Measurements from ENCODE around the gene HS3ST3A1. TPM values are rescaled to one million over a fixed set of nuclear protein-coding genes. Genes with fewer than 3 reads are reported as not detected.
A peak's percentile ranks its signal among the peaks of the same experiment; 100 is the strongest.

HS3ST3A1 gene
- total RNA-seq, 2 experiments from 2014 or later, result 0.21 TPM; not detected in 1

DNA sequence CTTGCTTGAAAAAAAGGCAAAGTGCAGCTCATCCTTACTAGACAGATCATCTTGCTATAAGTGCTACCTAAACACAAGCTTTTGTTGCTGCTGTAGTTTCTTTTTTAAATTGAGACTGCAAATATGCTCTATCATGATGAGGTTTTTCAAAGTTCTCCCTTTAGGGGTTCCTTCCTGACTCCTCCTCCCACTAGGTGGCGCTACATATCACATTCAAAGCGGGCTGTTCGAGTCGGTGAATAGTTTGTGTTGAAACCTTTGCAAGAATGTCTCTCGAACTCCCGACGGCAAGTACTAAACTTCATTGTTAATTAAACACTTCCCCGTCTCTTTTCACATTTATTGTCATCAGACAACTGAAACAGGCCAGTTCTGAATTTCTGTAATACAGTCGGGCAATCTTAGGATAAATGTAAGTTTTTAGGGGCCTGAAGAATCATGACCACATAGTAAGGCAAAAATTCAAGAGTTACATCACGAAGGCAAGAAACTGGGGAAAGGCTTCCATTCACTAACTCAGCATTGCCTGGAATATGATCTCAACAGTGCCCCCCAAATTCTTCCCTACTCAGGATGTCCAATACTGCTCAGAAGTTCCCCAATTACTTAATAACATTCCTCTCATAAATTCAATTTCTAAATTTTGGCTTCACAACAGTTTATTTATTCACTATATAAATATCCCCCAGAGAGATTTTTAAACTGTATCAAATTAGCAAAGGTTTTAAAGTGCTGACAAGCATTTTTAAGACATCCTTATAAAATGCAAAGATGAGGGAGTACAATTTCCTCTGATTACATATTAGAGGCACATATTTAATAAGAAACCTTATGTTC, 6.7 kb downstream of the HS3ST3A1 start:
- peak; percentile 82 for DNase-seq
- Mint-ChIP-seq H3K4me1 (peaks cover 6% of the 10 kb centered on the region), H3K36me3 (no peaks in the 10 kb centered on the region), H3K27ac (no peak overlapping the region), H3K4me3 (no peak overlapping the region), H3K27me3 (peaks cover 40% of the 10 kb centered on the region), H3K9me3 (ENCODE audit: low read depth) (no peaks in the 10 kb centered on the region)
- ATAC-seq, result peak; percentile 77
- CTCF ChIA-PET, result interaction anchor here (0.8 to 5.7 kb wide), 5 partner anchors 119 to 1331 kb away, joined by 3 to 48 read pairs (median 5); partner anchors contain the start of gene HS3ST3B1

DNA sequence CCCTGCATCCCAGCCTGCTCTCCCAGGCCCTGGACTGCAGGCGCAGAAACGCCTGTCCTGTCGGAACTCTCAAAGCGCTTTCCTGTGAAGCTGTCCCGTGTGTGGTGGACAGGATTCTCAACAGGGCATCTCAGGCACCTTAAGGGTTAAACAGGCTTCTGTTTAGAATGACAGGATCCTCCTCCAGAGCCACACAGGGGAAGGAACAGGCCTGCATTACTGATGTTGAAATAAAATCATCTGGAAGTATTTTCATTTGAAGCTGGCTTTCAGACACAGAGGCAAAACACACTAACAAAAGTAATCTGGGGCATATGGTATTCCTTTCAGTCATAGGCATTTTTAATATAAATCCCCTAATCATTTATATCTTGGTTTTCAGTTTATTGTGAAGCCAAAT, 7.4 kb downstream of the HS3ST3A1 start:
- CTCF ChIA-PET, result interaction anchor here (0.6 to 5.7 kb wide), 5 partner anchors 120 to 1332 kb away, joined by 3 to 48 read pairs (median 5); partner anchors contain the start of gene HS3ST3B1
- Mint-ChIP-seq H3K4me3 (no peak overlapping the region), H3K27ac (no peak overlapping the region), H3K27me3 (peaks cover 33% of the 10 kb centered on the region), H3K36me3 (no peaks in the 10 kb centered on the region), H3K4me1 (peaks cover 4% of the 10 kb centered on the region), H3K9me3 (ENCODE audit: low read depth) (no peaks in the 10 kb centered on the region)
- ATAC-seq (no peak), DNase-seq (no peak)

- Mint-ChIP-seq H3K27me3 (peaks cover 28% of the 10 kb centered on the region), H3K4me3 (no peak overlapping the region), H3K27ac (no peak overlapping the region), H3K4me1 (peaks cover 4% of the 10 kb centered on the region), H3K36me3 (no peaks in the 10 kb centered on the region), H3K9me3 (ENCODE audit: low read depth) (no peaks in the 10 kb centered on the region)
- DNase-seq (no peak), ATAC-seq (no peak)
- CTCF ChIA-PET, result interaction anchor here (0.6 to 5.7 kb wide), 4 partner anchors 49 to 1333 kb away, joined by 3 to 48 read pairs (median 8); partner anchors contain the start of gene HS3ST3B1
These were observed 8.0 kb downstream of the HS3ST3A1 start for GRCh38 chr17:13593757-13594156.

DNA sequence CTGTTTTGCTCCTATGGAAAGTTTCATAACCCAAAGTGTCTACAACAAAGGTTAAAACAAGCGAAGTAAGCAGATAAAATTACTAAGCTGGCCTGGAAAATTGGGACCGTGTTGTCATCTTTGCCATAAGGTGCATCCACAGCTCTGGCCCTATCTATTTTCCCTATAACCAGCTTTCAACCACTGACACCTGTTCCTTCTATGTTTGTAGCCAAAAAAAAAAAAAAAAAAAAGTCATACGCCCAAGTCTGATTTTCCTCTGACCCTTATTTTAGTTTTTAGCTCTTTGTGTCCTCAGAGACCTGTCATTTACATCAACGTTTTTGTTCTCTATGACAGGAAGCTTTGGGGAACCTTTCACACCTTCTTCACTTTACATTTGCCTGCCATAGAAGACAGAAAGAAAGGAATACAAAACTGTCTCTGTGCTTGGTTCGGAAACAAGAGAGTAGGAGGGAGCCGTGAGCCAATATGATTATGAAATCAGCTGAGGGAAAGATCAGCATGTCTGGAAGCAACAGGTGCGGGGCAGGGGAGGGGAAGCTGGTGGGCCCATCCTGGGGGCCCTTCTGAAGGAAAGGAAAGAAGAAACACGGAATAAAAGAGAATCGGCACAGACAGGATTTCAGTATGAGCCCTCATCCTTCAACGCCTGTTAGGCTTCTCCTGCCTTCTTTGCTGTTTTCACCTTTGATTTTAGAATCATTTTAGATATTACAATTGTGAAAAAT, 8.5 kb downstream of the HS3ST3A1 start:
- DNase-seq (no peak), ATAC-seq (no peak)
- peaks cover 24% of the 10 kb centered on the region for H3K27me3 Mint-ChIP-seq
- H3K27ac Mint-ChIP-seq, result no peak overlapping the region
- H3K9me3 Mint-ChIP-seq (ENCODE audit: low read depth), result no peaks in the 10 kb centered on the region
- H3K4me1 Mint-ChIP-seq, result peaks cover 4% of the 10 kb centered on the region
- CTCF ChIA-PET, result interaction anchor here (0.7 to 2.6 kb wide), 2 partner anchors 50 to 1333 kb away, joined by 3 to 14 read pairs; no protein-coding TSS in a partner anchor
- H3K4me3 Mint-ChIP-seq, result no peak overlapping the region
- H3K36me3 Mint-ChIP-seq, result no peaks in the 10 kb centered on the region

- Mint-ChIP-seq H3K36me3 (no peaks in the 10 kb centered on the region), H3K4me1 (peaks cover 4% of the 10 kb centered on the region), H3K9me3 (ENCODE audit: low read depth) (no peaks in the 10 kb centered on the region), H3K27me3 (peaks cover 20% of the 10 kb centered on the region), H3K27ac (no peak overlapping the region), H3K4me3 (no peak overlapping the region)
- DNase-seq (no peak), ATAC-seq (no peak)
- CTCF ChIA-PET, result interaction anchor here (2.6 kb wide), 1 partner anchor 1334 kb away, joined by 14 read pairs; no protein-coding TSS in a partner anchor
These were observed 9.3 kb downstream of the HS3ST3A1 start for GRCh38 chr17:13592427-13592826.

- Mint-ChIP-seq H3K4me3 (no peak overlapping the region), H3K27ac (no peak overlapping the region), H3K36me3 (no peaks in the 10 kb centered on the region), H3K9me3 (ENCODE audit: low read depth) (no peaks in the 10 kb centered on the region), H3K27me3 (peaks cover 6% of the 10 kb centered on the region), H3K4me1 (peaks cover 4% of the 10 kb centered on the region)
- DNase-seq (no peak), ATAC-seq (no peak)
- CTCF ChIA-PET, result no interaction called here
These were observed 11.3 kb downstream of the HS3ST3A1 start for GRCh38 chr17:13590441-13590840.

DNA sequence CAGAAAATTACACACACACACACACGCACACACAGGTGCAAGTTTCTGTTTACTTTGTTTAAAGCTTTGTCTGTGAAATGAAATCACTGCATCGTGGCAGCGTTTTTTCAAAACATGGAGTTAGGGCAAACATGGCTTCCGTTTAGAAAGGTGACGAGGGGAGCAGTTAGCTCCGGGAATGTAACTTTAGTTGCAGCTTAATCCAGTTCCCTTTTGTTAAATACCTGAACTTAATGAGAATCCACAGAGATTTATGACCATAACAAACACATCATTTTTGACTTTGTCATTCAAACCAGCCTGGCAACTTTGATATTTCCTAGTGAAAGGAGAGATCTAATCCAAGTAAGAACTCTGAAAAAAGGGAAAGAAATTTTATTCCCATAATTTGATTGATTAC, 12.1 kb downstream of the HS3ST3A1 start:
- no peak overlapping the region for H3K27ac Mint-ChIP-seq
- no peaks in the 10 kb centered on the region for H3K4me1 Mint-ChIP-seq
- H3K27me3 Mint-ChIP-seq, result peaks cover 2% of the 10 kb centered on the region
- no peaks in the 10 kb centered on the region for H3K36me3 Mint-ChIP-seq
- ATAC-seq (no peak), DNase-seq (no peak)
- CTCF ChIA-PET, result no interaction called here
- no peak overlapping the region for H3K4me3 Mint-ChIP-seq
- no peaks in the 10 kb centered on the region for H3K9me3 Mint-ChIP-seq (ENCODE audit: low read depth)

GRCh38 chr17:13587487-13588338, 14.0 kb downstream of the HS3ST3A1 start:
- DNase-seq, result no peak
- ATAC-seq, result no peak
- peaks cover 2% of the 10 kb centered on the region for H3K27me3 Mint-ChIP-seq
- CTCF ChIA-PET, result no interaction called here
- no peaks in the 10 kb centered on the region for H3K9me3 Mint-ChIP-seq (ENCODE audit: low read depth)
- H3K4me1 Mint-ChIP-seq, result no peaks in the 10 kb centered on the region
- no peak overlapping the region for H3K4me3 Mint-ChIP-seq
- no peak overlapping the region for H3K27ac Mint-ChIP-seq
- H3K36me3 Mint-ChIP-seq, result no peaks in the 10 kb centered on the region

GRCh38 chr17:13584701-13585080, 17.0 kb downstream of the HS3ST3A1 start:
- Mint-ChIP-seq H3K27me3 (peaks cover 6% of the 10 kb centered on the region), H3K27ac (no peak overlapping the region), H3K9me3 (ENCODE audit: low read depth) (no peaks in the 10 kb centered on the region), H3K36me3 (no peaks in the 10 kb centered on the region), H3K4me3 (no peak overlapping the region), H3K4me1 (no peaks in the 10 kb centered on the region)
- ATAC-seq, result no peak
- CTCF ChIA-PET, result no interaction called here
- DNase-seq, result no peak

DNA sequence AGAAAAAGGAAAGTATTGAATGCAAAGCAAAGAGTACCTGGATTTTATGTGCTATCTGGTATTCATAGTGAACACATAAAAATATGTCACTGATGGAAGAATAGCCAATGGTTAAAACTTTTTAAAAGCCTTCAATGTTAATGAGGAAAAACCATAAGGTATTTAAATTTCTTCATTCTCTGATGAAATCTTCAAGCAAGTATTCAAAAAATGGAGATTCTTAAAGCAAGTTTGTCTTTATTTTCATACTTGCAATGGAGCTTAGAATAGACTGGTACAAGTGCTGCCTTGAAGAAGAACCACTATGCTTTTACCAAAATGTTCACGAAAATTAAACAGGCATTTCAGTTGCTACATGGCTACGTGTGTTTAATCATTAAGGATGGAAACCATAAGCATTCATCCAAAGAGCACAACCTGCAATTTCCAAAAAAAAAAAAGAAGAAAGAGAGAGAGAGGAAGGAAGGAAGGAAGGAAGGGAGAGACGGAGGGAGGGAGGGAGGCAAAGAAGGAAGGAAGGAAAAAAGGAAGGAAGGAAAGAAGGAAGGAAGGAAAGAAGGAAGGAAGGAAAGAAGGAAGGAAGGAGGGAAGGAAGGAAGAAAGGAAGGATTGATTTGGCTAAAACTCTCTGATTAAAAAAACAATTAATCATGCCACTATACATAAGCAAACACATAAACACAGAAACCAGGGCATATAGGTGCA, 17.6 kb downstream of the HS3ST3A1 start:
- ATAC-seq (no peak), DNase-seq (no peak)
- CTCF ChIA-PET, result no interaction called here
- Mint-ChIP-seq H3K4me3 (no peak overlapping the region), H3K36me3 (no peaks in the 10 kb centered on the region), H3K27me3 (peaks cover 6% of the 10 kb centered on the region), H3K27ac (no peak overlapping the region), H3K4me1 (no peaks in the 10 kb centered on the region), H3K9me3 (ENCODE audit: low read depth) (no peaks in the 10 kb centered on the region)

DNA sequence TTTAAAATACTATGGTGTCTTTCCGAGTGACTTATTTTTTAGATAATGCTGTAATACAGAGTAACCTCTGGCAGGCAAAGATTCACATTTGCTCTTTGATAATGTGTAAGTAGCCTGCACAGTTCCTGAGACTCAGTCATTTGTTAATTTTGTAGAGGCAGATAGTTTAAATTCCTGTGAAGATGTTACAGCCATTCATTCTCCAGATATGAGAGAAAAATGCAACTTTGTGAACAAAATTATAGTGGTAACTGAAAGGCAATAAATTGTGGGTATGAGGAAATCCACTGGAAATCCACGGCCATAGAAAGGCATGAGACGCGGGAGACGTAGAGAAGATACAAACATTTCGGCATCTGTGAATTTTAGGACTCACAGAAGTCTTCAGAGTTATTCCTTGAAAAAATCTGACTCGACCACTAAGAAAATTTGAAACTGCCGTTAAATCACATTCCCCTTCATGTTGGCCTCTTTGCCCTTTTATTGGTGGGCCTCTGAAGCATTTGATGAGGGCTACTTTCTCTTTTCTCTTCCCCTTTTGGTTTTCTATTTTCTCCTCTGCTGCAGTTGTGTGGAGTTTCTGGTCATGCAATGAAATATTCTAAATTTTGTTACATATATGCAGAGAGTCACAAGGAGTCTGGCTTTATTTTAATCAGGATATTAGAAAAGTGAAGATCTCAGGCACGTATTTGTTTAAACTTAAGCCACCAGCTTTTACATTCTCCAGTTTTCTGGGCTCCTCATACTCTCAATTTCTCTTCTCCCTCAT, 18.8 kb downstream of the HS3ST3A1 start:
- no peak overlapping the region for H3K27ac Mint-ChIP-seq
- no peaks in the 10 kb centered on the region for H3K36me3 Mint-ChIP-seq
- H3K27me3 Mint-ChIP-seq, result peaks cover 4% of the 10 kb centered on the region
- H3K4me1 Mint-ChIP-seq, result no peaks in the 10 kb centered on the region
- H3K4me3 Mint-ChIP-seq, result no peak overlapping the region
- DNase-seq (no peak), ATAC-seq (no peak)
- H3K9me3 Mint-ChIP-seq (ENCODE audit: low read depth), result no peaks in the 10 kb centered on the region
- CTCF ChIA-PET, result no interaction called here

DNA sequence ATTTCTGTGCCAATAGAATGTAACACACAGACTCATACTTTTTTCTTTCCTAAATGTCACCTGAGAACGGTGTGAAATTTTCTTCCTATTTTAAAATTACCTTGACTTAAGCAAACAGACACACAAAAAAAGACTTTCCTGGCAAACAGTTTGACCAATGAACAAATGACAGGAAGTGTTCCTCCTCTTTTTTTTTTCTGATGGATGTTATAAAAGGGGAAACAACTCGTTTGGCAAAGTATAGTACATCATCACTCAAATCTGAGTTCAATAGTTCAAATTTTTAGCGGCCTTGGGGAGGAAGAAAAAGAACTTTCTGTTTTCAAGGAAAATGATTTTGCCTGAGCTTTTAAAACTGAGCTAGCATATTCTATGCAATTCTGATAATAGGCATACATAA, 19.8 kb downstream of the HS3ST3A1 start:
- ATAC-seq (no peak), DNase-seq (no peak)
- Mint-ChIP-seq H3K9me3 (ENCODE audit: low read depth) (no peaks in the 10 kb centered on the region), H3K27ac (no peak overlapping the region), H3K36me3 (no peaks in the 10 kb centered on the region), H3K4me1 (no peaks in the 10 kb centered on the region), H3K4me3 (no peak overlapping the region), H3K27me3 (peaks cover 4% of the 10 kb centered on the region)
- CTCF ChIA-PET, result no interaction called here
